Measurements from ENCODE around the gene SBNO1.
"Not testable (repeated sequence)": the region's sequence is repeated elsewhere in the genome, so short reads cannot be mapped to it uniquely, and the experiment has no call there.

Gene SBNO1

DNA sequence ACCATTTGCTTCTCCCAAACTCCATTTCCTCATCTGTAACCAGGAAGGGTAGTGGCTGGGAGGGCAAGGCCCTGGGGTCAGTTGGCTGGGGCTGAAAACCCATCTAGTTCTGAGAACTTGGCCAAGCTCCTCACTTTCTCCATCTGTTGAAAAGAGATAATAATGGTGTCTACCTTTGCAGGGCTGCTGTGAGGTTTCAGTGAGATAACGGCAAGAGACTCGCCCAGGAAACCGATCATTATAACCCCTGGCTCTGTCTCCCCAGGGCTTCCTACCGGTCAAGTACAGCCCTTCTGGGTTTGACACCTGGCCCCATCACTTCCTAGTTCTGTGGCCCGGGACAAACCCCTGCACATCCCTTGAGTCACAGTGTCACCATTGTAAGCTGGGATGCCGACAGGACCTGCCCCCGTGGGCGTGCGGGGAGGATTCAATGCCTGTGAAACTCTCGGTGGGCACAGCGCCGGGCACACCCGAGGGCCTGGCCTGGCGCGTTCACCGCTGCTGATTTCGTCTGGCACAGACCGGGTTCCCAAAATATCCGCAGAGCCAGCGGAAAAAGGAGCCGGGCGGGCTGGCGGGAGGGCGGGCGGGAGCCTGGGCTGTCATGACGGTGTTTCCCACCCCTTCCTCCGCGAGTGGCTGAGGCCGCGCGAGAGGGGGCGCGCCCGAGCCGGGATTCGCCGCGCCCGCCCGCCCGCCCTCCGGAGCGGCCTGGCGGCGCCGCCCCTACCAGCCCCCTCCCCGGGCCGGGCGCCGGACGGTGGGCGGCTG lies 23.7 kb upstream of the SBNO1 start:
- peak; percentile 56 for DNase-seq

GRCh38 chr12:123387508-123388176 lies 23.0 kb upstream of the SBNO1 start:
- DNase-seq, result no peak

DNA sequence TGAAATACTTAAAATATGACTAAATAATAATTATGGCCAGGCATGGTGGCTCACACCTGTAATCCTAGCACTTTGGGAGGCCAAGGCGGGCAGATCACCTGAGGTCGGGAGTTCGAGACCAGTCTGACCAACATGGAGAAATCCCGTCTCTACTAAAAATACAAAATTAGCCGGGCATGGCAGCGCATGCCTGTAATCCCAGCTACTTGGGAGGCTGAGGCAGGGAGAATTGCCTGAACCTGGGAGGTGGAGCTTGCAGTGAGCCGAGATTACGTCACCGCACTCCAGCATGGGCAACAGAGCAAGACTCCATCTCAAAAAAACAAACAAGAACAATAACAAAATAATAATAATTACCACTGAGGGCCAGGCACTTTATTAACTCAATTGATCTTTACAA lies 20.9 kb upstream of the SBNO1 start:
- not testable (repeated sequence) for DNase-seq

DNA sequence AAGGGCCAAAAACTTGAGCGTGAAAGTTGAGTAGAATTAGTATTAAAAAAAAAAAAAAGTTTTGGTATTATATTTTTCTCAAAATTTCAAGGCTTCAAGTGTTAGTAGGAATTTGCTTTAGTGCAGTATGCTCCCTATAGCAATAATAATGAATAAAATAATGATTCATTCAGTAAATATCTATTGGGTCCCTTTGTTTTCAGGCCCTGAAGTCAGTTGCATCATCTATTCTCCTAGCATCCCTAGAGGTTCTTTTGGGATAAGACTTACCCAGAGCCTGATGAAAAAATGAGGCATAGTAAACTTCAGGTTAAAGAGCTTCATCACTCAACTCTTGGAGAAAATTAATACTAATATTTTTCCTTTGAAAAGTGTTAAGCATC lies 20.3 kb upstream of the SBNO1 start:
- no peak for DNase-seq

DNA sequence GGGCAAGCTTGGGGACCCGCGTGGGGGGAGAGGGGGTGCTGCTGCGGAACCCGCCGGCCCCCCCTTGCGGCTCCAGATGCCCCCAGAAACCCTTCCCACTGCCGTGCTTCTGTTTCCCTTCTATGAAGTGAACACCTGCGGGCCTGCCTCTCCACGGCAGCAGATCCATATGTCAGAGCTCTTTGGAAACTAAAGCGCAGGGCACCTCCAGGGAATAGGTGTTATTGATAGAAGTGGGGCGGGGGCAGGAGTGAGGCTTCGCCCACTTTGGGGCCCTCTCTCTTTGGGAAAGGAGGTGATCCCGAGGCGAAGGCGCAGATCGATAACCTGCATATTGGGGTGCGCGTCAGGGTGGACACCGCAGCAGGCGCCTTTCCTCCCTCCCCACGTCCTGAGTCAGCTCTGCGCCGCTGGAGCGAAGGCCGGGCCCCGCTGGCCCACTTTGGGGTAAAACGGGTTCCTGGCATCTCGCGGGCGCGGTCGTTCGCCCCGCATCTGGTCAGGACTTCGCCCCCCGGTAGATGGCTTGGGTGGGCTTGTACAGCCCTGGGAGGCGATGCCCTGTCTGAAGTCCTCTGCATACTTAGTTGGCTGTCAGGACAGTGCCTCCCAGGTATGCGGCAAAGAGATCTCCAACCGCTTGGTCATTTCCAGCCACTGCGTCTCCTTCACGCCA lies 19.8 kb upstream of the SBNO1 start:
- no peak for DNase-seq

- DNase-seq, result no peak
These were observed 18.0 kb upstream of the SBNO1 start for GRCh38 chr12:123382684-123383083.

DNA sequence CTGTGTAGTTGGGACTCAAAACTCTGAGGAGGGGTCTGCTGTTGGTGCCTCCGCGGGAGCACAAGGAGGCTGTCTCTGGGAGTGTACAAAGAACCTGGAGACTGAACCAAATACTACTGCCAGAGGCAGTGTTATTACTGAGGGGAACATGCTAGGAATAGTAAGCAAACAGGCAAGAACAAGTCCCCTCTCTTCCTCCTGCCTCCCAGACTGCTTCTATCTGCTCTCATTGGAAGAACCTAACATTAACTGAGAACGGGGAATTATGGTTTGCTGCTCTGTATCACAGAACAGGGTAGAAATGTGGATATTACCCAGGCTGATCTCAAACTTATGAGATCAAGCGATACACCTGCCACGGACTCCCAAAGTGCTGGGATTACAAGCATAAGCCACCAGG lies 14.7 kb upstream of the SBNO1 start:
- DNase-seq, result no peak

- not testable (repeated sequence) for DNase-seq
These were observed 7.8 kb upstream of the SBNO1 start for GRCh38 chr12:123372415-123372814.

GRCh38 chr12:123371667-123372368 lies 7.2 kb upstream of the SBNO1 start:
- not testable (repeated sequence) for DNase-seq

DNA sequence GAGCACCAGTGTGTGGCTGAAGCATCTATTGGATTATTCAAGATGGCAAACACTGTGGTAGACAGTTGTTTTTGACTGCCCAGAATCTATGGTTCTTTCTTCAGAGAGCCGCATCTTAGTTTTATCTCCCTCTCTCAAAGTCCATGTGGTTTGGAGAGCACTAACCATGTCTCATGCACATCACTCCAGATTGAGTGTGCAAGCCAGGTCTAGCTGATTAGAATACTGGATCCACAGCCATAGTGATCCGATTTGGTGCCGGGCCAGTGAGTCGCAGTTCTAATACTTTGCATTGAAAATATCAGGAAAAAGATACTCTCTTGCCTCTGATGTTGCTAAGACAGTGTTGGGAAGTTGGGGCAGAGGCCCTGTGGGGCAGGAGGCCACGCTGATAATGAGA lies 4.6 kb upstream of the SBNO1 start:
- DNase-seq, result no peak

DNA sequence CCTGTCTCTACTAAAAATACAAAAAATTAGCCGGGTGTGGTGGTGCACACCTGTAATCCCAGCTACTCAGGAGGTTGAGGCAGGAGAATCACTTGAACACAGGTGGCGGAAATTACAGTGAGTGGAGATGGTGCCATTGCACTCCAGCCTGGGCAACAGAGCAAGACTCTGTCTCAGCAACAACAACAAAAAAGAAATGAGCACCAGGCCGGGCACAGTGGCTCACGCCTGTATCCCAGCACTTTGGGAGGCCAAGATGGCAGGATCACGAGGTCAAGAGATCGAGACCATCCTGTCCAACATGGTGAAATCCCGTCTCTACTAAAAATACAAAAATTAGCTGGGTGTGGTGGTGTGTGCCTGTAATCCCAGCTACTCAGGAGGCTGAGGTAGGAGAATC lies 3.8 kb upstream of the SBNO1 start:
- not testable (repeated sequence) for DNase-seq

DNA sequence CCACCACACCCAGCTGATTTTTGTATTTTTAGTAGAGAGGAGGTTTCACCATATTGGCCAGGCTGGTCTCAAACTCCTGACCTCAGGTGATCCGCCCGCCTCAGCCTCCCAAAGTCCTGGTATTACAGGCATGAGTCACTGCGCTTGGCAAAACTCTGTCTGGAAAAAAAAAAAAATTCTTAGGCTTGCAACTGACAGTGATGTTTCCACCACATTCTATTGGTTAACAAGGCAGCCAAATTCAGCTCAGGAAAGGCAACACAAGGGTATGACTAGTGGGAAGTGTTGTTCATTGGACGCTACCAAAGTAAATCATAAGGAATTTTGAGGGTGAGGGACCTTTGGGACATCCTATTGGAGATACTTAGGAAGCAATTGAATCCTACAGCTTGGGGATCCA lies 2.9 kb upstream of the SBNO1 start:
- no peak for DNase-seq

- peak; percentile 96 for DNase-seq
These were observed 624 bp upstream of the SBNO1 start for GRCh38 chr12:123365025-123365917.

- peak; percentile 46 for DNase-seq
These were observed 711 bp downstream of the SBNO1 start for GRCh38 chr12:123363740-123364531.

DNA sequence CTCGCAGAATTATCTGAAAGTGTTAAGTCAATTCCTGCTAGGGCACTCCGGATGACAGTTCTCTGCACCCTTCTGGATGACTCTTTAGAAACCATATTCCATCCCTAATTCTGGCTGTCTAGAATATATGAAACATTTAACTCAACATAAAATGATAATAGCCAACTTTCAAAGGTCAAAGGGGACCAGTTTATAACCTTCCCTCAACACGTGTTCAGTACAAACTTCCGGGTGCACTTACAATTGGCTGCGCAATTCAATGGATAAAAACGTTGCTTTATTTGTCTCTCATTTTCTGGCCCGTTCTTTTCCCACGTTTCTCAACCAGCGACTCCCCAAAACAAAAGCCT lies 1.3 kb downstream of the SBNO1 start:
- peak; percentile 46 for DNase-seq

GRCh38 chr12:123358035-123358434 lies 6.6 kb downstream of the SBNO1 start:
- no peak for DNase-seq

GRCh38 chr12:123356159-123356670 lies 8.4 kb downstream of the SBNO1 start:
- DNase-seq, result no peak

GRCh38 chr12:123354600-123354999 lies 10.0 kb downstream of the SBNO1 start:
- no peak for DNase-seq

DNA sequence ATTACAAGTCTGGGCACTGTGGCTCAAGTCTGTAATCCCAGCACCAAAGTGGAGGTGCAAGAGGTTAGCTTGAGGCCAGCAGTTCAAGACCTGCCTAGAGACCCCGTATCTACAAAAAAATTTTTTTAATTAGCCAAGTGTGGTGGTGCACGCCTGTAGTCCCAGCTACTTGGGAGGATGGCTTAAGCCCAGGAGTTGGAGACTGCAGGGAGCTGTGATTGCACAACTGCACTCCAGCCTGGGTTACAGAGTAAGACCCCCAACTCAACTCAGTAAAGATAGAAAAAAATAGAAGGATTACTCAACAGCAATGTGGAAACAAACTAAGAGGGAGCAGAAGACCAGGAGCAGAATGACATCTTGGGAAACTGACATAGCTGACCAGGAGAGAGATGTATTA lies 13.3 kb downstream of the SBNO1 start:
- DNase-seq, result no peak

DNA sequence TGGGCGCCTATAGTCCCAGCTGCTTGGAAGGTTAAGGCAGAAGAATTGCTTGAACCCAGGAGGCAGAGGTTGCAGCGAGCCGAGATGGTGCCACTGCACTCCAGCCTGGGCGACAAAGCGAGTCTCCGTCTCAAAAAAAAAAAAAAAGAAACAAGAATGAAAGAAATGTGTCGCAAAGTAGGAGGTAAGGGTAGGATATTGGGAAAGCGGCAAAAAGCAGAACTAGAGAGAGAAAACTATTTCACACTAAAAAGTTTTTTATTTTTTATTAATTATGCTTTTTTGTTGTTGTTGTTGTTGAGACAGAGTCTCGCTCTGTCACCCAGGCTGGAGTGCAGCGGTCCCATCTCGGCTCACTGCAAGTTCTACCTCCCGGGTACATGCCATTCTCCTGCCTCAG lies 17.7 kb downstream of the SBNO1 start:
- DNase-seq, result no peak

- DNase-seq, result no peak
These were observed 20.6 kb downstream of the SBNO1 start for GRCh38 chr12:123344086-123344485.

Data from NCI-H2227 treated with DMSO at 0.1 percent for 48 hours (cell line).